Stimulated activated CD4-positive, alpha-beta T cell treated with anti-CD3 and anti-CD28 coated beads, Interleukin-15, amount 100 ng/mL, for 24 hours (primary cell): ENCODE data around the gene PEX3.
"Not testable (repeated sequence)": the region's sequence is repeated elsewhere in the genome, so short reads cannot be mapped to it uniquely, and the experiment has no call there.

ENCODE experiments used
- DNase-seq: peaks from one replicate; pipeline ENCODE4 v3.0.0-alpha.2; 2020

Gene PEX3

GRCh38 chr6:143449082-143449713 is 1.4 kb upstream of the PEX3 start:
- no peak for DNase-seq

DNA sequence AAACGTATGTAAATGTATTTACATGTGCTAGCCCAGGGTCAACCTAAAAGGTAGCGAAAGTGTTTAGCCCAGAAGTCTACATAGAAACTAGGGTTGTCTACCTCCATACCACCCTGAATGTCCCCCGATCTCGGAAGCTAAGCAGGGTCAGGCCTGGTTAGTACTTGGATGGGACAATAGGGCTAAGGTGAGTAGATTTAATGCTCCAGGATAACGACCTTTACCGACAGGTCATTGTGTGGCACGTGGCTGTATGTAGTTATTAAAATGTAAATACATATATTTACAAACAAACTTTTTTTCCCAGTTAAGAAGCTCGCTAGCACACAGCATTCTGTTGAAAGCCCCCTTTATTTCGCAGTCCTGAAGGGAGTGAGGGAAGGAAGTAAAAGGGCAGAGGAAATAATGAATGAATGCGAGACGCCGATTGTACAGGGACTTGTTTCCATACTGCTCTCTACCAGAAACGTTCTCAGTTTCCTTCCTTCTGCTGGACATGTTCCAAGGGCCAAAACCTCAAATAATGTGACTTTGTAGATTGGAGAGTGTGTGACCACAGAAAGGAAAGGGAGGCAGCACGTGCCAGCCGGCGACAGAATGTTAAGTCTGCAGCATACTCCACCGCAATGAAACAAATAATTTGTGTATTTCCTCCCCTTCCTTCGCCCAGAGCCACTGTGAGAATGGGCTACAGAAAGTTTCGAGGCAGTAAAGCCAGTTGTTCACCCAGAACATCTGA is 722 bp upstream of the PEX3 start:
- DNase-seq, result peak; percentile 28

- no peak for DNase-seq
Measured at GRCh38 chr6:143451531-143451930, 926 bp downstream of the PEX3 start.

GRCh38 chr6:143457563-143458359 is 7.2 kb downstream of the PEX3 start:
- no peak for DNase-seq

GRCh38 chr6:143465546-143465945 is 14.9 kb downstream of the PEX3 start:
- no peak for DNase-seq

- DNase-seq, result no peak
Measured at GRCh38 chr6:143468026-143468425, 17.4 kb downstream of the PEX3 start.

- not testable (repeated sequence) for DNase-seq
Measured at GRCh38 chr6:143468823-143469222, 18.2 kb downstream of the PEX3 start.

GRCh38 chr6:143471822-143472221 is 21.2 kb downstream of the PEX3 start:
- DNase-seq, result no peak

DNA sequence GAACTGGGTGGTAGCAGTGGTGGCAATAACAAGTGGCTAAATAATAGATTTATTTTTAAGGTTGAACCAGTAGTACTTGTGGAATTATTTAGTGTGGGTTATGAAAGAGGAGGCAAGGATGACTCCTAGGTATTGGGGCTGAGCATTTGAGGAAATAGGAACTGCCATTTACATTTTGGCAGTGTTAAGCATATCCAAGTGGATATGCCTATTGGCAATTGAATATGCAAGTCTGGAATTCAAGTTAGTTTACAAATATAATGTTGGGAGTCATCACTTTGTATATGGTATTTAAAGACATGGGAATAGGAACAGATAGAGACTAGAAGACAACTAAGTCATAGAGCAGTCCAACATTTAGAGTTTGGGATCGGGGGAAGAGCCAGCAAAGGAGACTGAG is 25.9 kb downstream of the PEX3 start:
- no peak for DNase-seq

DNA sequence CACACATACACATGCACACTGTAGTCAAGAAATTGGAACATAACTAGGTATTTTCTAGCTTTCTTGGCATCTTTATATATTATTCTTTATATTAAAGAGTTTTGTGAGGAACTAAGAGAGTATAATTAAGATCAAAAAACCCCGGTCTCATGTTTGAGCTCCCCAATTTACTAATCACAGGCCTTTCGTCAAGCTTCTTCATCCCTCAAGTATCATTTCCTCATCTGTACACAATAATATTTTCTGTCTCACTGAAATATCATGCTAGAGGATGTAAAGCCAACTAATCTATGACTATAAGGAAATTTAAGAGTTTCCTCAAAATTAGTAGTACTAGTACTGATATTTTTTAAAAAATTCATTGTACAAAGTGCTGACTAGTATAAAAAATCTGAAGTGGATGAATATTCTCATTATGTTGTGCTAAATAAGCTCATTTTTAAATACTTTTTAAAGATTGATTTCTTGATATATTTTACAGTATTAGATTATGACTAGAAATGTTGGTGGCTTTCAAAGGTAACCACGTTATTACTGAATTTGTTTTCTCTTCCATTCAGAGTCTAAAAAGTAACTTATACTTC is 28.0 kb downstream of the PEX3 start:
- DNase-seq, result no peak

DNA sequence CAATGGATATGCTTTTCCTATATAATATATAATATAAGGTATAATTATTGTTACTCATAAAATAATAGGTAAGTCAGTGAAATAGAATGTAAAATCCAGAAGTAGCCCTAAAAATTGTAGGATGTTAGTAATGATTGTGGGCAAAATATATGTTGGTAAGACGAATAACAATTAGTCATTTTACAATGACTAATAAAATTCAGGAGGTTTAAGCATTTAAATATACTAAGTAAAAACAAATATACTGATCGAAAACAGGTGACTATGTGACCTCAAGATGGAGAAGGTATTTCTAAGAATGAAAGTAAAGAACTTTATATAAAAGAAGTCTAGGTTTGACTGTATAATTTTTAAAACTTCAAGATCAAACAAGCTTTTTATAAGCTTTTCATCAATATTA is 32.0 kb downstream of the PEX3 start:
- DNase-seq, result no peak

DNA sequence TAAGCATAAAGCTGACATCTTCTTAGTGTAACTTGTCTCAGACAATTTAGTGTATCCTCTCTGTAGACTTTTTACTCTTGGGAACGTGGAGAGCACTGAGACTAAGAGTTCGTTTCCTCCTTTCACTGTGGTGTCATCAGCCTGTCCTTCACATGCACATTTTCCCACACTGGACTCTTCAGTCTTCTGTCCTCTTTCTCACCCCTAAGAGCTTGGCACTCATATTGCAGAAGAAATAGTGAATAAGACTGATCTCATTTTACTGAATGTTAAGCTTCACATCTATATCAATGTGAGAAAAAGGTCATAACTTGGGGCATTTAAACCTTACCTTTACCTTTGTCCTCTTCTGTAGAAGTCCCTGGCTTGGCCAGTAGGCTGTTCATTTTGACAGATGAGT is 35.4 kb downstream of the PEX3 start:
- no peak for DNase-seq

DNA sequence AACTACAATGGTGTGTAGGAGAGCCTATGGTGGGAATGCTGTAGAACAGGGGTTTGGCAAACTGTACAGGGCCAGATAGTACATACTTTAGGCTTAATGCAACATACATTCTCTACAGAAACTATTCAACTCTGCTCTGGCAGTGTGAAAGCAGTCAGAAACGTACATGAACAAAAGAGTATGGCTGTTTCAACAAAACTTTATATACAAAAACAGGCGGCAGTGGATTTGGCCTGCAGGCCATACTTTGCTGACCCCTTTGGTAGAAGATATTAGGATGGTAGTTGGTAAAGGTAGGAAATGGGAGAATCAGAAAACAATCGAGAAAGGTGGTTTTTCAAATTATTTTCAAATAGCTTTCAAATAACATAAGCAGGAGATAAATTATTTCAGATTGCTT is 36.1 kb downstream of the PEX3 start:
- DNase-seq, result no peak

DNA sequence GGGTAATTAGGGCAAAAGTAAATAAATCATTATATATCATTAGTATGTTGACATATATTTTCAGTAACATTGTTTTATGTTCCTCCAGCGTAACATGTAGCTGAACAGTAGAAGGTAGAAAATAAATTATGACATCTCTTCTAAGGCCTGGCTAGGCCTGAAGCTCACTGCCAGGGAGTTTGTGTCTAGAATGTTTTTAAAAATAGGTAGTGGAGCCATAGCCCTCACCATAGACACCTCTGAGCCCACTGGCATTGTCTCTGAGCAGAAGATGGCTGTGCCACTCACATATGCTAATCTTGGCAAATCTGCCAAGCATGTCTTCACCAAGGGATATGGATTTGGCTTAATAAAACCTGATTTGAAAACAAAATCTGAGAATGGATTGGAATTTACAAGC is 39.6 kb downstream of the PEX3 start:
- no peak for DNase-seq

- DNase-seq, result no peak
Measured at GRCh38 chr6:143490775-143491174, 40.2 kb downstream of the PEX3 start.

DNA sequence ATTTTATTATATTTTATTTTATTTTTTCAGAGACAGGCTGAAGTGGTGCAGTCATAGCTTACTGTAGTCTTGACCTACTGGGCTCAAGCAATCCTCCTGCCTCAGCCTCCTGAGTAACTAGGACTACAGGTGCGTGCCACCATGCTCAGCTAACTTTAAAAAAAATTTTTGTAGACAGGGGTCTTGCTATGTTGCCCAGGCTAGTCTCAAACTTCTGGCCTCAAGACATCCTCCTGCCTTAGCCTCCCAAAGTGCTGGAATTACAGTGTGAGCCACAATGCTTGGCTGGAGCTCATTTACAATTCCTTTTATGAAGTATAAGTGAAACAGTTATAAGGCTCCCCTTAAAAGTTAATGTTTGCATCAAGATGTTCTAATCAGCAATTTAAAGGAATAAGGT is 46.4 kb downstream of the PEX3 start:
- DNase-seq, result no peak

DNA sequence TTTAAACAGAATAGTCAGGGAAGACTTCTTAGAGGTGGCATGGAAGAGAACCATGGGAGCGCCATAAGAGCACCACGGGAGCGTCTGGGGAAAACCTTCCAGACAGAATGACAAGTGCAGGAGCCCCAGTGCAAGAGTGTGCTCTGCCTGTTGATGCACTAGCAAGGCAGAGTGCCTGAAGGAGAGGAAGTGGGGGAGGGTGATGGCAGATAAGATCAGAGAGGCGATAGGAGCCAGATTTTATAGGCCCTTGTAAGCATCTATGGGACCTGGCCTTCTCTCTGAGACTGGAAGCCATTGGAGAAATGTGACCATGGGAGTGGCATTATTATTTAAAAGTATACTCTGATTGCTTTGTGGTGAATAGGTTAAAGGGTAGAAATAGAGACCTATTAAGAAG is 47.8 kb downstream of the PEX3 start:
- no peak for DNase-seq

- no peak for DNase-seq
Measured at GRCh38 chr6:143501851-143502250, 51.2 kb downstream of the PEX3 start.

- no peak for DNase-seq
Measured at GRCh38 chr6:143504369-143504768, 53.8 kb downstream of the PEX3 start.

DNA sequence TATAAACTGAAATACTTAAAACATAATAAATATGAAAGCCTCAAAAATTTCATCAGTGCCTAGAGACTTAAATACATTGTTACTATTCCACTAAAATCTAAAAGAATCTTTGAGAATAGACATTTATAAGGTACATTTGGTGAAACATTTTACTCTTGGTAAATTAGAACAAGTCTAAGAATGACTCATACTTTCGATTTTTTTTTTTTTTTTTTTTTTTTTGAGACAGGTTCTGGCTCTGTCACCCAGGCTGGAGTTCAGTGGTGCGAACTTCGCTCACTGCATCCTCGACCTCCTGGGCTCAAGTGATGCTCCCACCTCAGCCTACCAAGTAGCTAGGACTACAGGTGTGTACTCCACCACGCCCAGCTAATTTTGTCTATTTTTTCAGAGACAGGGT is 54.5 kb downstream of the PEX3 start:
- no peak for DNase-seq

- DNase-seq, result no peak
Measured at GRCh38 chr6:143505537-143505936, 54.9 kb downstream of the PEX3 start.

DNA sequence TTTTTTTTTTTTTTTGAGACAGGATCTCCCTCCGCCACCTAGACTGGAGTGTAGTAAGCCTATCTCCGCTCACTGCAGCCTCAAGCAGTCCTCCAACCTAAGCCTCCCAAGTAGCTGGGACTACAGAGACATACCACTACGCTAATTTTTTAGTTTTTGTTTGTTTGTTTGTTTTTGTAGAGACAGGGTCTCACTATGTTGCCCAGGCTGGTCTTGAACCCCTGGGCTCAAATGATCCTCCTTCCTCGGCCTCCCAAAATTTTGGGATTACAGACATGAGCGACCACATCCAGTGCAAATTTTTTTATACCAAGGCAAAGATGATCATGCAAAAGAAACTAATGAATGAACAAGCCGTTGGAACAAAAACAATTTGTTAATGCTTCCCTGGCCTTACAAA is 55.6 kb downstream of the PEX3 start:
- DNase-seq, result no peak

GRCh38 chr6:143506620-143507019 is 56.0 kb downstream of the PEX3 start:
- no peak for DNase-seq
